NCI-H2171 (cell line): ENCODE data around the gene NBEA.
"Not testable (repeated sequence)": the region's sequence is repeated elsewhere in the genome, so short reads cannot be mapped to it uniquely, and the experiment has no call there.

ENCODE experiments used
- DNase-seq: peaks from one replicate; lab custom pipeline; 2025; lab: John Stamatoyannopoulos, UW

Gene NBEA

GRCh38 chr13:35669321-35669720 lies 727.3 kb downstream of the NBEA start:
- DNase-seq, result no peak

DNA sequence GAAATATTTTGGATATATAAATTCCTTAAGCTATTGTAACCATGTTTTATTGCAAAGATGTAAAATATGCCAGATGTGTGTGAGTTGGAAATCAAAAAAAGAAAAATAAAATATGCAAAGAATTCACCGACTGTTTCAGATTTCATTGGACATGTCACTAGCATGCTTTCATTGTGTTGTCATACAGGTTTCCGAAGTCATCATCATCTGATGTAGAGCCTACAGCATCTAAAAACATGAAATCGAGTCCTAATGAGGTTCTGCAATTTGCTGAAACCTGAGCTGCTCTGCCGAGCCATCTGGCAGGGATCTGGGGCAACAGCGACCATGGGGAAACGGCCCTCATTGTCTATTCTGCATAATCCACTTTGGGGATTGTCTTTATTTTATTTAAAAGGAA lies 730.5 kb downstream of the NBEA start:
- DNase-seq, result peak; percentile 66

- DNase-seq, result peak; percentile 72
Observed at GRCh38 chr13:35675651-35676050, 733.6 kb downstream of the NBEA start.

DNA sequence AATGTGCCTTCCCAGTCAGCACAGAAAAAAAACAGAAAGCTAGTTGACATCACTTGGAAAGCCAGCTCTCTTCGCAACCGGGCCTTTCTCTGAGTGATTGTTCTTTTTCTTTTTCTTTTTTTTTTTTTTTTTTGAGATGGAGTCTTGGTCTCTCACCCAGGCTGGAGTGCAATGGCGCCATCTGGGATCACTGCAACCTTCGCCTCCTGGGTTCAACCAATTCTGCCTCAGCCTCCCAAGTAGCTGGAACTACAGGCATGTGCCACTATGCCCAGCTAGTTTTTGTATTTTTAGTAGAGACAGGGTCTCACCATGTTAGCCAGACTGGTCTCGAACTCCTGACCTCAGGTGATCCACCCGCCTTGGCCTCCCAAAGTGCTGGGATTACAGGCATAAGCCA lies 735.8 kb downstream of the NBEA start:
- not testable (repeated sequence) for DNase-seq

GRCh38 chr13:35681685-35682084 lies 739.6 kb downstream of the NBEA start:
- DNase-seq, result no peak

GRCh38 chr13:35684432-35684831 lies 742.4 kb downstream of the NBEA start:
- DNase-seq, result no peak

- no peak for DNase-seq
Observed at GRCh38 chr13:35687336-35687735, 745.3 kb downstream of the NBEA start.

DNA sequence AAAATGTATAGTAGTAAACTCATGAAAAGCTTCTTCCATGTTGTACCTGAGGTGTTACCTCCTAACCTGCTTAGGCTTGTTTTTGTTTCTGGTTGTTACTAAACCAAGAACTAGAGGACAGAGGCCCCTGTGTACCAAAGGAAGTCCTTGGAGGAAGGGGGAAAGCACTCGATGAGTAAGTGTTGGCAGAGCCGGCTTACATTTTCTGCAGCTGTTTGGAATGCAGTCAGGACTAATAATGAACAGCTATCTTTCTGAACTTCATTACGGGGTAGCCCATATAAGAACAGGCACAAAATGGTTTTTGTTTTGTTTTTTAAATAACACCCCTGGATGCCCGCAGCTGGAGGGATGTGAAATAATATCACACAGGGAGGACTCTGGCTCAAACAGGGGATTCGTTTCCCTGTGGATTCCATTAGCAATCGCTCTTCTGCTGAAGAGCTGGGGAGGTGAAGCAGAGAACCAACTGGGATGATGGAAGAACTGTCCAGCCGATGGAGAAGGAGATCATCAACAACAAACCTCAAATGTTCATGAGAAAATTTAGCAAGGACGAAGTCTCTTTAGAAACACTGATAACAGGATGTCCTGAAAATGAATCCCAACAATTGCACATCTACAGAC lies 748.6 kb downstream of the NBEA start:
- DNase-seq, result no peak

DNA sequence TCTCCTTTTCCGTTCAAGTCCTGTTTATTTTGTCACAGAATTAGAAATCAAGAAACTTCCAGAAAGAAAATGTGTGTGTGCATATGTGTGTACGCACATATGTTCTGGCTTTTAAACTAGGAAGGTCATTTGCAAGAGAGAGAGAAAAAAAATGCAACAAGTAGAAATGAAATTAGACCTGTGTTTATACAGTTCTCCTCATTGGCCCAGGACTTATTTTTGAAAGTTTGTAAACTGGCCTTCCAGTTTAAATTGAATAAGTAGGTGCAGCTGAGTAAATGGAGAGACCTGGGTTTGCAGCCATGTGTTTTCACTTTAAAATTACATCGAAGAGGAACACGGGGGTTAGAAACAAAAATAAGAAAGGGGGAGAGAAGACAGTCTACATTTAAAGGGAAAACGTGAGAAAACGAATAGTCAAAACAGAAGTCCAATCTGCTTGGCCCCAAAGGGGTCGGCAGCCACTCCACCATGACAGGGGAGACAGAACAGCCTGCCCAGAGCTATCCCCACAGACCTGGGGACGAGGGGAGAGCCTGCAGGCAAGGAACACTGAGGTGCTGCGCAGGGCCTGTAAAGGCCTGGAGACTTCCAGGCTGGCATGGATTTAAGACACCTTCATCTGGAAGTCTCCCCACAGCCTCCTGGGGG lies 751.2 kb downstream of the NBEA start:
- no peak for DNase-seq

GRCh38 chr13:35694031-35694430 lies 752.0 kb downstream of the NBEA start:
- no peak for DNase-seq

DNA sequence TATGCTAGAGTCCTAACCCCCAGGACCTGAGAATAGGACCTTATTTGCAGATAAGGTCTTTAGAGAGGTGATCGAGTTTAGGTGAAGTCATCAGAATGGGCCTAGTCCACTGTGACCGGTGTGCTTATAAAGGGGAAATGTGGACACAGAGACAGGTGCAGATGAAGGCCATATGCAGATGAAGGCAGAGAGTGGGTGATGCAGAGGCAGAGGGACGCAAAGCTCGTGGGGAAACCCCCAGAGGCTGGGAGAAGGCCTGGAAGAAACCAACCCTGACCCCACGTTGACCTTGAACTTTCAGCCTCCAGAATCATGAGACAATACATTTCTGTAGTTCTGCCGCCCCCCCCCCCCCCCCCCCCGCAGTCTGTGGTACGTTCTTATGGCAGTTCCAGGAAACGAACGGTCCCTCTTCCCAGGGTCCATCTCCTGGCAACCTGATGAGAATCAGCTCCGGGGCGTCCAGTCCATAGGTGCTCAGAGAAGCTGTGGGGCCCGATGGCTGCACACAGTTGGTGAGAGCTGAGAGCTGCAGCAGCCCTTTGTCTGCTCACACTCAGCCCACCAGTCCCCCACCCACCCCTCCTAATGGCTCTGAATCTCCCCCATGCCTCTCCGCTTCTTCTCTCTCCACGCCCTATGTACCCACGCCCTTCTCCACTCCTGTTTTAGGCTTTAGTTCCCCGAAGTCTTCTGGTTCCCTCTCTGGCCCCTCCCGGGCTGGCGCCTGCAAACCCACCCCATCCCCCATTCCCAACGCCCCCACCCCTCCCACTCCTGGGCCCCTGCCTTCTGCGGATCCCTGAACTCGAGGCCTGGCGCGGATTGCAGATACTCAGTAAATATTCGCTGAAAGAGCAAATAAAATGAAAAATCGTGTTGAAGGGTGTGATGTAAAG lies 752.7 kb downstream of the NBEA start:
- DNase-seq, result no peak

DNA sequence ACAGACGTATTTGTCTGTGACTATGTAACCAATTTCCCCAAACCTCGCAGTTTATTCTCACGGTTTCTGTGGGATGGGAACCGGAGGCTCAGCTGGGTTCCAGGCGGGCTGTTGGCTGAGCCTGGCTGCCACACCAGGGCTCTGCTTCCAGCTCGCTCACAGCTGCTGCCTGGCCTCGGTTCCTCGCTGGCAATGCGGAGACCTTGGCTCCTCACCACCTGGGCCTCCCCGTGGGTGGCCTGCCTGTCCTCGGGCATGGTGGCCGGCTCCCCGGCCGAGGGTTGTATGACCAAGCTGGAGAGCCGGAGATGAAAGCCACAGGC lies 753.3 kb downstream of the NBEA start:
- DNase-seq, result no peak

DNA sequence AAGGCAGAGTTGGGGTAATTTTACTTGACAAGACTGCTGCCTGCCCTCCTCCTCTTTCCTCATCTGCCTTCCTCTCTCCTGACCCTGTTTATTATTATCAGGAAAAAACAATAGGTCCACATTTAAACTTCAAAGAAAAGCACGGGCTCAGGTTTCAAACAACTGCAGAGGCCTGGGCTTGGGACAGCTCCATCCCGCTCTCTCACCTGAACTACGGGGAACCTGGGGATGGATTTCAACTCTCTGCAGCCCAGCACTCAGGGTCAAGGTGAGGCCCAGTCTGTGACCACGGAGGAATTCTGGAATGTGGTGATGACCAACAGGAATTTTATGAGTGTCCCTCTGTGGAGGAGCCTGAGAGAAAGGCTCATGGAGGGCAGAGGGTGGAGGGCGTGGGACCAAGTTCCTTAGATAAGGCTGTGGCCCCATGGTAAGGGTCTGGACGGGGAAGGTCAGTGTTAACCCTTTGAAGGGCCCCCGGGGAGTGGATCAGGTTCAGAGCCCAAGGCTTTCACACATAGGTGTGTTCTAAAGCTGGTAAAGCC lies 755.2 kb downstream of the NBEA start:
- DNase-seq, result no peak

DNA sequence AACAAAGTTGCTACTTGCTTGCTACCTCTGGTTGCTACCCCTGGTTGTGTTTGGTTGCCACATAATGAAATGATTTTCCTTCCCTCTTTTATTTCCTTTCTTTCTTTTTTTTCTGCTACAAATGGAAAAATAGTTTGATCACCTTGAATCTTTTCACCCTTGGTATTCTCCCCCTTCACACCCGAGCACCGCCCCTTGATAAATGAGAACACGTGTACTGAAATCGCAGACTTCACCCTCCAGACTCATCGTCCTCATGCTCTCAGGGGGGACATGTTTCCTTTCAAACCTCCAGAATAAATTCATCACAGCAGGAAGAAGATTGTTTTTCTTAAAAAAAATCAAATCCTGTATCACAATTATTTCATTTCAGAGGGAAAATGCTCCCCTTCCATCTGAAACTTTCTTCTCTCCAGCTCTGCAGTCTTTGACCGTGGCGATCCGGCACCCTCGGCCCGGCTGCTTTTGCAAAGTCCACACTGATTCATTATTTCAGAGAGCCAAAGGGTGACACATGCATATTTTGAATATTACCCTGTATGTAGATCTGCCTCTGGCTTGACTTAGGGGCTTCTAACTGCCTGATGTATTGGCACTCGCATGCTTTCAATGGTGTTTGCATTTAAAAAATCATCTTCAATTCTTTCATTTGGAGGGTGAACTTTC lies 757.0 kb downstream of the NBEA start:
- DNase-seq, result no peak

- no peak for DNase-seq
Observed at GRCh38 chr13:35699825-35700510, 757.9 kb downstream of the NBEA start.

GRCh38 chr13:35700671-35701070 lies 758.6 kb downstream of the NBEA start:
- no peak for DNase-seq

DNA sequence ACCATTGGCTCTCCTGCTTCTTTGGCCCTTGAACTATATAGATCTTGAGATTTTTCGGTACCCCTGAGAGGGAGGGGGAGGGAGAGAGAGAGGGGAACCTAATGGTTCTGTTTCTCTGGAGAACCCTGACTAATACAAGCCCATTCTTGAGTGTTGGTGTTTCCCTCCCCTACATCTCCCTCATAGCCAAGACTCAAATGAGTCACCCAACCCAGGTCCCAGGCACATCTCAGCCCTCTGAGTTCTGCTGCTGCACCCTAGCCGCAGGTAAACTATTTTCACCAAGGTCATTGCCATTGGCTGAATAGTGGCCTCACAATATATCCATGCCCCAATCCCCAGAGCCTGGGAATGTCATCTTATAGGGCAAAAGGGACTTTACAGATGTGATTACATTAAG lies 760.2 kb downstream of the NBEA start:
- DNase-seq, result no peak

- DNase-seq, result no peak
Observed at GRCh38 chr13:35703061-35703460, 761.0 kb downstream of the NBEA start.

GRCh38 chr13:35704331-35704730 lies 762.3 kb downstream of the NBEA start:
- DNase-seq, result no peak

- no peak for DNase-seq
Observed at GRCh38 chr13:35706281-35706680, 764.2 kb downstream of the NBEA start.

DNA sequence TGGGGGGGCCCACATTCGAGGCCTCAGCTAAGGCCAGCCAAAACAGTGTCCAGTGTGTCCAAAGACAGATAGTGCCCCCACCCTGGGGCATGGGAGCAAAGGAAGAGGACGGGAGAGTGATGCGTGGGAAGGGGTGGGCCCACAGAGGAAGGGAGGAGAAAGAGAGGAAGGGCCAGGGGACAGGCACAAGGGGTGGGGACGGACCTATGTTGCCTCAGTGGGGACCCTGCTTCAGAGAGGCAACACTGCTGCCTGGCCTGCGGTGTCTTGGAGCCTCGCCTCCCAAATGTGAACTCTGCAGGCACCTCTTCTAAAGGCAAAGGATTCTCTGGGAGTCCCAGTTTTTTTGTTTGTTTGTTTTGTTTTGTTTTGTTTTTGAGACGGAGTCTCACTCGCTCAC lies 764.7 kb downstream of the NBEA start:
- DNase-seq, result no peak

DNA sequence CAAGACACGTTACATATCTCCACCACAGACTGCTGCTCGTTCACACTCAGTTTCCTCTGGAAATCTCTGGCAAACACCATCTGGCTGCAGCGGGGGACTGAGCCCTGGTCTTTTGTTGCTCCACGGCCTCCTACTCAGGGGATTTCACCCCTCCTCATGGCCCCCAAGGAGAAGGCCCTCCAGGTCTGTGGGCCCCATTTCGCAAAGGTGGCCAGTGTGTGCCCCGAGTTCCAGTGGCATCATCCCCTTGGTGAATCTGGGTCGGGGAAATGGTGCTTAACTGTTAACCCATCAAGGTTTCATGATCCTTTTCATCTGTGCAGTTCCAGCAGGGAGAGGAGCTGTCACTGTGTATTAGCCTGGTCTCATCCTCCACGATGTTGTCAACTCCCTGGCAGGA lies 769.8 kb downstream of the NBEA start:
- DNase-seq, result peak; percentile 49
